GM21737 (cell line): ENCODE data around the gene POLQ.
A peak's percentile ranks its signal among the peaks of the same experiment; 100 is the strongest.
"Not testable (repeated sequence)": the region's sequence is repeated elsewhere in the genome, so short reads cannot be mapped to it uniquely, and the experiment has no call there.

ENCODE experiments used
- ATAC-seq: cut with Tn5 transposase; IDR thresholded peaks from one replicate; pipeline ENCODE4 v1.9.1; 2021; ENCODE audit warnings: mild to moderate bottlenecking, moderate library complexity; ENCODE audit not compliant: unreplicated experiment

The POLQ gene

GRCh38 chr3:121545574-121546455 lies at the start of gene POLQ:
TSS of gene POLQ (minus strand) at chr3:121545988. CDS start at chr3:121545877, 111 bp downstream.
- peak; percentile 76 for ATAC-seq

GRCh38 chr3:121594850-121595249 lies 49.1 kb upstream of the POLQ start:
- no peak for ATAC-seq

GRCh38 chr3:121593806-121594205 lies 48.0 kb upstream of the POLQ start:
- ATAC-seq: not testable (repeated sequence)

- no peak for ATAC-seq
Measured at GRCh38 chr3:121592856-121593702, 47.3 kb upstream of the POLQ start, which contains the start of gene FBXO40. TSS of gene FBXO40 (plus strand) at chr3:121593379. CDS start at chr3:121620576, 27,197 bp downstream.

- no peak for ATAC-seq
Measured at GRCh38 chr3:121584418-121584817, 38.6 kb upstream of the POLQ start.

GRCh38 chr3:121581691-121582090 lies 35.9 kb upstream of the POLQ start:
- ATAC-seq: no peak

GRCh38 chr3:121574449-121574848 lies 28.7 kb upstream of the POLQ start:
- no peak for ATAC-seq

GRCh38 chr3:121567649-121568048 lies 21.9 kb upstream of the POLQ start, which contains the start of gene ARGFX:
TSS of gene ARGFX (plus strand) at chr3:121567949. CDS start at chr3:121570714, 2,765 bp downstream.
- no peak for ATAC-seq

GRCh38 chr3:121566773-121567172 lies 21.0 kb upstream of the POLQ start:
- no peak for ATAC-seq

GRCh38 chr3:121562148-121562547 lies 16.4 kb upstream of the POLQ start:
- ATAC-seq: no peak

GRCh38 chr3:121557426-121557934 lies 11.7 kb upstream of the POLQ start:
- ATAC-seq: no peak

GRCh38 chr3:121552797-121553196 lies 7.0 kb upstream of the POLQ start:
- ATAC-seq: no peak

GRCh38 chr3:121552379-121552778 lies 6.6 kb upstream of the POLQ start:
- no peak for ATAC-seq

- ATAC-seq: no peak
Measured at GRCh38 chr3:121545049-121545573, 677 bp downstream of the POLQ start.

- ATAC-seq: no peak
Measured at GRCh38 chr3:121542924-121543323, 2.9 kb downstream of the POLQ start.

- no peak for ATAC-seq
Measured at GRCh38 chr3:121531269-121531668, 14.5 kb downstream of the POLQ start.

- no peak for ATAC-seq
Measured at GRCh38 chr3:121529308-121529707, 16.5 kb downstream of the POLQ start.

GRCh38 chr3:121520510-121520909 lies 25.3 kb downstream of the POLQ start:
- no peak for ATAC-seq

GRCh38 chr3:121517953-121518655 lies 27.7 kb downstream of the POLQ start:
- no peak for ATAC-seq

GRCh38 chr3:121515862-121516261 lies 29.9 kb downstream of the POLQ start:
- no peak for ATAC-seq
